NCI-H510A treated with DMSO at 0.1 percent for 48 hours (cell line): ENCODE measurements around the gene HPN.

Experiments used
- DNase-seq: peaks from one replicate; lab custom pipeline; 2025; lab: John Stamatoyannopoulos, UW

Gene HPN

GRCh38 chr19:35105411-35106290 lies 64.1 kb downstream of the HPN start:
- DNase-seq: no peak

- no peak for DNase-seq
Measured at GRCh38 chr19:35106291-35106583, 64.7 kb downstream of the HPN start.

GRCh38 chr19:35106898-35107541 lies 65.5 kb downstream of the HPN start:
- DNase-seq: no peak

- DNase-seq: no peak
Measured at GRCh38 chr19:35107545-35107944, 66.0 kb downstream of the HPN start.

DNA sequence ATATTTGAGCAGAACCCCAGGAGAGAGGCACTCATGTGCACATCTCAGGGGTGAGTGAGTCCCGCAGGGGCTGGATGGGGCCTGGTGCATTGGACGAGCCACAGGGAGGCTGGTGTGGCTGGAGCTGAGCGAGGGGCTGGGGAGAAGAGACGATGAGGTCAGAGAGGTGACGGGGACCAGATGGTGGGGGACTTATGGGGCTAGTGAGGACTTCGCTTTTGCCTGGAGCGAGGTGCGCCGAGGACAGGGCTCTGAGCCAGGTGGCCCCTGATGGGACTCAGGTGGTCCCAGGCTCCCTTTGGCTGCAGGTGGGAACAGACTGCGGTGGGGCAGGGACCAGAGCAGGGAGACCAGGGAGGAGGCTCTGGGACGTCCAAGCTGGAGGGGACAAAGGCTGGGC lies 67.2 kb downstream of the HPN start:
- no peak for DNase-seq

- DNase-seq: no peak
Measured at GRCh38 chr19:35109395-35110112, 68.0 kb downstream of the HPN start.

DNA sequence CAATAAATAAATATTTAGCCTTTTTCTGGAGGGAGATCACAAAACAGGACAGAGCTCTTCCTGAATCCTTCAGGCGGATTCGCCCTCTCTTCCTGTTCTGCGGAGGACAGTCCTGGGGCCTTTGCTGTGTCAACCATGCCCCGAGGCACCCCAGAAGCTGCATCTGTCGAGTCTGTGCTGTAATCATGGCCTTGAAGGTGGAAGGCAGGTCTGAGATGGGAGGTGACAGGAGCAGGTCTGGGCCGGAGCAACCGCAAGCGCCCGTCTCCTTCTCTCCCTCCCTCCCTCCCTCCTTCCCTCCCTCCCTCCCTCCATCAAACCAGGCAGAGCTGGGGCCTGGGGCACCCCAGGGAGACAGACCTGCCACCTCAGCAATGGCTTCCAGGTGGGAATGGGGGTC lies 69.5 kb downstream of the HPN start:
- no peak for DNase-seq

DNA sequence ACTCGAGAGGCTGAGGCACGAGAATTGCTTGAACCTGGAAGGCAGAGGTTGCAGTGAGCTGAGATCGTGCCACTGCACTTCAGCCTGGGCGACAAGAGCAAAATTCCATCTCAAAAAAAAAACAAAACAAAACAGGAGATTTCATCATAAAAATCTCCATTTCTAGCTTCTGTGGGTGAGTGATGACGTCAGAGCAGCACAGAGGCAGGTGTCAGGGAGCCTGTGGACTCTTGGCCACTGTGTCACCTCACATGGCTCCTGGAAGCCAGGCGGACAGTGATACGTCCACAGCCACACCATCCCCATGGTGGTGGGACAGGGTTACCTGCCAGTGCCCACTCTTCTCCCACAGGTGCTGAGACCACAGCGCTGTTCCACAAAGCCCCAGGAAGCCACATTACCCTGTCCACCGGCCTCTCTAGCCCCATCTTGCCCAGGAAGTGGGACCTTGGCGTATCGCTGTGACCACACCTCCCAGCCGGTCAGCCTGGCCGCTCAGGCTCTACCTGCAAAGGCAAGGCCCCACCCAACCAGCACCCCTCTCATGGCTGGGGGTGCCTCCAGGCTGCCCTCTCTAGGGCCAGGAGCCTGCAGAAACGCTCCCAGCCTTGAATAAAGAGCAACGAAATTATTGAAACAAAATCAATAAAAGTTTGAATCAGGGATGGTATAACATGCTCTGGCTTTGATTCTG lies 71.6 kb downstream of the HPN start:
- no peak for DNase-seq

GRCh38 chr19:35114353-35115176 lies 73.0 kb downstream of the HPN start:
- DNase-seq: no peak

DNA sequence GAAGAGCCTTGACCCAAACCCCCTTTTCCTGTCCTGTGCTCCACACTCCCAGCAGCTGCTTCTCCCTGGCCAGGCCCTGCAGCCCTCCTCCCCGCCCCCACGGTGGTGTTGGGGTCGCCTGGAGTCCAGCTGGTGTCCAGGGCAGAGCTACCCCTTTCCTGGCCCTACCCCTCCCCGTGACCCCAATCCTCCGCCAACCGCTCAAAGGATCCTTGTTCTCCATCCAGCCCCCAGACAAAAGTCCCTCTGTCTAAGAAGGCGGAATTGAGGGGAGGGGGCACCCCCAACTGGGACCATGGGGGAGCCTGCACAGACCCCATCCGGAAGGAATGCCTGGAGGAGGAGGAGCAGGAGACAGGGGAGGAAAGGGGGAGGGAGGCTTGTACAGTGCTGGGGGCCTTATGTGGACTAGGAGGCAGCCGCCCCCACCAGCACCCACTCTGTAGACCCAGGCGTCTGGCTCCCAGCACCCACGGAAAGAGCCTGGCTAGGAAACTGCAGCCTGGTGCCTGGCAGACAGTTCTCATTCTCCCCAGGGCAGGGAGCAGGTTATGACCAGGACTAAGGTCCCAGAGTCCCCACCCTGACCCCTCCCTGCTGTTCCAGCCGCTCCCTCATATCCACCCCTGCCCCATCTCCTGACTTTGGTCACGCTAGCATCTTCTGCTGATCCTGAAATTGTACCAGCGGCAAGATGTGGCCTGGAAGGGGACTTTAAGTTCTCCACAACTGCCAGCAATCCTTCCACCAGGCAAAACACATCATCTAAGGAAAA lies 73.8 kb downstream of the HPN start, which contains the start of gene FXYD3:
TSS of gene FXYD3 (plus strand) at position 647 of the 775 bp plus-strand sequence. CDS start 3,554 bp downstream, outside the sequence.
- no peak for DNase-seq
